Hepatic stellate cell (primary cell): ENCODE data around the gene GALK1.
"Not testable (repeated sequence)": the region's sequence is repeated elsewhere in the genome, so short reads cannot be mapped to it uniquely, and the experiment has no call there.

Source experiments
- DNase-seq: peaks from one replicate; pipeline ENCODE4 v3.0.0; 2011; ENCODE audit warnings: low spot score

GALK1 gene

GRCh38 chr17:75763613-75764416 lies 1.2 kb downstream of the GALK1 start:
- DNase-seq = no peak

DNA sequence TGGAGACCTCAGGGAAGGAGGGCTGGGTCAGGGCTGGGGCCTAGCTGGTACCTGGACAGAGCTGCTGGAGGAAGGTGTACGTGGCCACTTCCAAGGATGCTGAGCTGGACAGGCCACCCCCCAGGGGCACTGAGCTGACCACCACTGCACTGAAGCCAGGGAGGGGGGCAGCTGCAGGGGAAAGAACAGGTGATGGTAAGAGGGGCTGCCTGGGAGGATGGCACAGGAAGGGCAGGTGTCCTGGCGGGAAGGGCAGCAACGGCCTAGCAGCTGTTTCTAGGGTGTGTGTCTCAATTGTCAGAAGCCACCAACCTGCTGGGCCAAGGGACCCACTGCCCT lies 1.8 kb downstream of the GALK1 start:
- DNase-seq = no peak

- no peak for DNase-seq
These were observed 2.3 kb downstream of the GALK1 start for GRCh38 chr17:75762513-75763268.

DNA sequence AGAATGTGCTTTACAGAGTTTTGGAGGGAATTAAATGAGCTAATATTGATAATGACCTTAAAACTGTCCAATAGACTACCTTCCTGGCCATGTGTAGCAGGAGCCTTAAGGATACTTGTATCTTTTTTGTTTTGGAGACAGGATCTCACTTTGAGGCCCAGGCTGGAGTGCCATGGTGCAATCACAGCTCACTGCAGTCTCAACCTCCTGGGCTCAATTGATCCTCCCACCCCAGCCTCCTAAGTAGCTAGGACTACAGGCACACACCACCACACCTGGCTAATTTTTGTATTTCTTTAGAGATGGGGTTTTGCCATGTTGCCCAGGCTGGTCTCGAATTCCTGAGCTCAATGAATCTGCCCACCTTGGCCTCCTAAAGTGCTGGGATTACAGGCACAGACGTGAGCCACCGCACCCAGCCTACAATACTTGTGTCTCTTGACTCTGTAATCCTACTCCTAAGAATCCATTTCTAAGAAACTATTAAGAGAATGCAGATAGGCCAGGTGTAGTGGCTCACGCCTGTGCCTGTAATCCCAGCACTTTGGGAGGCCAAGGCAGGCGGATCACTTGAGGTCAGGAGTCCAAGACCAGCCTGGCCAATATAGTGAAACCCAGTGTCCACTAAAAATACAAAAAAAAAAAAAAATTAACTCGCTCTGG lies 4.9 kb downstream of the GALK1 start:
- not testable (repeated sequence) for DNase-seq

- DNase-seq = no peak
These were observed 5.5 kb downstream of the GALK1 start for GRCh38 chr17:75759457-75759856.

DNA sequence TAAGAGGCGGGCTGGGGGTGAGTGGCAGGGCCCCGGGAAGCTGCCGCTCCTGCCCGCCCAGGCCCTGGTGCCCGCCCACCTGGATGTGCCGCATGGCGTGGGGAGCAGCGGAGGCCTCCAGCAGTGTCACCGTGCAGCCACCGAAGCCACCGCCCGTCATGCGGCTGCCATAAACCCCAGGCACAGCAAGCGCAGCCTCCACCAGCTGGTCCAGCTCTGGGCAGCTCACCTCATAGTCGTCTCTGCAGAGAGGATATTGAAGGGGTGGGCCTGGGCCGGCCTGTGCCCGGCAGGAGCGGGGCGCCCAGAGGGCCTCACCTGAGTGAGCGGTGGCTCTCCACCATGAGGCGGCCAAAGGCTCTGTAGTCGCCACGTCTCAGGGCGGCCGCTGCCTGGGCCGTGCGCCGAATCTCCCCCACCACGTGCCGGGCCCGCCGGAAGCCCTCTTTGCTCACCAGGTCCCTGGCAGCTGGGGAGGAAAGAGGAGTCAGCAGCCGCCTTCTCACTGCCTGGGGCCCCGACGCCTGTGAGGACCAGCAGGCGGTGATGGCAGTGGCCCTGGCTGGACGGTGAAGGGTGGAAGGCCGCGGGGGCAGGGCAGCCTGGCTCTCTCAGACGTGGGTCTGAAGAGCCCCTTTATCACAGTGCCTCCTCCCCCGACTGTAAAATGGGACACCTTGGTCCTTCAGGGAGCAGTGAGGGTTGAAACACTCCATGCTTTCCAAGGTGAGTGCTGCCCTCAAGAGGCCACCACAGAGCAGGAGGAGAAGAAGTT lies 6.7 kb downstream of the GALK1 start:
- no peak for DNase-seq

DNA sequence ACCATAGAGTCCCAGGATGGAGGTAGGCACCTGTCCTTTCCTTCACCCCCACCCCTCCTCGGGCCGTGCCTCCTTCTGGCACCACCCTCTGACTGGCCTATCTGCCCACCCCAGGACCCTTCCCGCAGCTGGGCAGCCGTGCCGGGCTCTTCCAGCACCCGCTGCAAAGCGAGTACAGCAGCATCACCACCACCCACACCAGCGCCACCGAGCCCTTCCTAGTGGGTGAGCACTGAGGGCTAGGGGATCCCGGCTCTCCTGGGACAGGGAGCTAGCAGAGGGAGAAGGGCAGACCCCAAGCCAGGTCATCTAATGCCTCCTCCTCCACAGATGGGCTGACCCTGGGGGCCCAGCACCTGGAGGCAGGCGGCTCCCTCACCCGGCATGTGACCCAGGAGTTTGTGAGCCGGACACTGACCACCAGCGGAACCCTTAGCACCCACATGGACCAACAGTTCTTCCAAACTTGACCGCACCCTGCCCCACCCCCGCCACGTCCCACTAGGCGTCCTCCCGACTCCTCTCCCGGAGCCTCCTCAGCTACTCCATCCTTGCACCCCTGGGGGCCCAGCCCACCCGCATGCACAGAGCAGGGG lies 7.8 kb downstream of the GALK1 start:
- no peak for DNase-seq

GRCh38 chr17:75756451-75757085 lies 8.4 kb downstream of the GALK1 start:
- no peak for DNase-seq

DNA sequence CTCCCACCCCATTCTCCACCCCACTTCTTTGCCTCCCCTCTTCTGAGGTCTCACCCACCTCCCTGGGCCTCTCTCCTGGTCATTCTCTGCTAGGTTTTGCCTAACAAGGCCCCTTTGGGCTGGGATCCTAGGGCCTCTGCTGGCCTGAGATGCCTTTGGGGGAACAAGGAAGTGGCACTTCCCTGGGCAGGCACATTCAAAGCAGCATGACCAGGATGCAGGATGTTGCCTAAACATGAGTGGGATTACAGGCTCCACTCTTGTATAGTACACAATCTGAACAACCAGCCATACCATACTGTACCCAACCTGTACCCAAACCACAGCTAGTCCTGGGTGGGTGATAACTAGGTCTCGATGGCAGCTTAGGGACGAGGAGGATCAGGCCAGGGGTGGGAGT lies 9.0 kb downstream of the GALK1 start:
- DNase-seq = no peak

- DNase-seq = no peak
These were observed 9.6 kb downstream of the GALK1 start for GRCh38 chr17:75755205-75755901.

- DNase-seq = no peak
These were observed 10.4 kb downstream of the GALK1 start for GRCh38 chr17:75754378-75755204.

- DNase-seq = peak; percentile 89
These were observed 11.2 kb downstream of the GALK1 start for GRCh38 chr17:75753514-75754377.

GRCh38 chr17:75752802-75753513 lies 12.0 kb downstream of the GALK1 start:
- DNase-seq = no peak

DNA sequence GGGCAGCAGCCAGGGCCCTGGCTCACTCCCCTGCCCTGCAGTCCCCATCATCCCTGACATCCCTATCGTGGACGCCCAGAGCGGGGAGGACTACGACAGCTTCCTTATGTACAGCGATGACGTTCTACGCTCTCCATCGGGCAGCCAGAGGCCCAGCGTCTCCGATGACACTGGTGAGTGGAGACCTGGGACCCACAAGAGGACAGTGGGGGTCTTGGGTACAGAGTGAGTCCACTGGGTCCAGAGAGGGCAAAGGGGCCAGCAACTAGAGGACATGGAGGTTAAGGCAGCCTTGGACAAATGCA lies 12.6 kb downstream of the GALK1 start:
- DNase-seq = no peak

GRCh38 chr17:75751676-75752404 lies 13.2 kb downstream of the GALK1 start:
- DNase-seq = no peak

DNA sequence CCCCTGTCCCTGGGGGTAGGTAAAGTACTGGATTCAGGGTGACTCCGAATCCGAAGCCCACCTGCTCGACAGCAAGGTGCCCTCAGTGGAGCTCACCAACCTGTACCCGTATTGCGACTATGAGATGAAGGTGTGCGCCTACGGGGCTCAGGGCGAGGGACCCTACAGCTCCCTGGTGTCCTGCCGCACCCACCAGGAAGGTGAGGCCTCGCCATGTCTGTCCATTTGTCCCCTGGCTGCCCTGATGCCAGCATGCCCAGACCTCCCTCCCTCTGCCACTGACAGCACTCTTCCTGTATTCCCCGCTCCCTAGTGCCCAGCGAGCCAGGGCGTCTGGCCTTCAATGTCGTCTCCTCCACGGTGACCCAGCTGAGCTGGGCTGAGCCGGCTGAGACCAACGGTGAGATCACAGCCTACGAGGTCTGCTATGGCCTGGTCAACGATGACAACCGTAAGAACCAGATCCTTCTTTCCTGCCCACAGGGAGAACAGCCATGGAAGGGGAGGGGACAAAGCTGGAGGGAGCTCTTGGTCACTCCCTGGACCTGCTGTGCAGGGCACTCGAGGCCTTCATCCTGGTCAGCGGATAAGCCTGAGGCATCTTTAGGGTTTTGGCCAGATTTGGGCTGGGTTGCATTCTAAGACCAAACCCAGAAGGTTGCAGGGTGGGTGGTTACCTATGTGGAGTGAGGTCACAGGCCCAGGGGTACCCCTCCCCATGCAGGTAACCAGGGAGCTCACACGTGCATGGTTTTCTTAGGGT lies 14.2 kb downstream of the GALK1 start:
- DNase-seq = no peak
